GM19438 (cell line): ENCODE measurements around the gene FBXO47.

Experiments used
- ATAC-seq: cut with Tn5 transposase; IDR thresholded peaks from one replicate; pipeline ENCODE4 v1.9.1; 2021; ENCODE audit warnings: low read depth; ENCODE audit not compliant: unreplicated experiment

Gene FBXO47, protein sequence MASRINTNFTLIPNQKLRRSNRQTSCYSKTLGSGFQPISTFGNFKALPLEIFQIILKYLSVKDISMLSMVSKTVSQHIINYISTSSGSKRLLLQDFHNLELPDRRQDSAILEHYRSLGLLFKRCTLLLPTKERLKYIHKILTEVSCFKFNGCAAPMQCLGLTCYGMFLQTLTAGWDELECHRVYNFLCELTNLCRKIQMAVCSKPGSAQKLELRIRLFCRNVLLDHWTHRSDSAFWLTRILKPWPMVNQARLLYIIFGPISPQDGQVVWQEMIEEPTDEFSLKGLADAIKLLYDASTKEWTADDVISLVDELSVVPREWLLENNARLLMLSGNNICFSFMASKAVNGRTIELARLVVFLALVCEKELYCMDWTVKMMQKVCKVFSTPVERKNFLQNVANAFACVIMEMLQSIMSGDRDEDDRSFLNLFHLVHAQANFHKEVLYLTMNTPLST

DNA sequence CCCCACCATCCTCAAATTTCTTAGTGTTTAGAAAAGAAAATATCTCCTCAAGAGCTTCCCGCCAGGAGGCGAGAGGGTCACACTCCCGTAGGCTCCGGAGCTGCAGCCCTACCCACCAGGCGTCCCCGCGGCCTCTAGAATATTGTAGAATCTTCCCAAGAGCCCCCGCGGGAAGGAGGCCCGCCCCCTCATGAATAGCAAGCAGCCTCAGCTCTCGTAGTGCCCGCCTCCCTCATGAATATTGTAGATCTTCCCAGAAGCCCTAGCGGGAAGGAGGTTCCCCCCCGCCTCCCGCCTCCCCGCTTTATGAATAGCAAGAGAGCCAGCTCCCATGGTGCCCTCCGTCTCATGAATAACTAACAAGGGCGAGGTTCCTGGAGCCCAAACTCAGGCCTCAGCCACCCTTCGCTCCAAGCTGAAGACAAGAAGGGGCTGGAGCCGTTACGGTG is at the start of gene FBXO47:
Gene FBXO47 (minus strand): TSS at position 114 of the 449 bp plus-strand sequence. CDS start 4,378 bp downstream, outside the sequence.
- no peak for ATAC-seq

DNA sequence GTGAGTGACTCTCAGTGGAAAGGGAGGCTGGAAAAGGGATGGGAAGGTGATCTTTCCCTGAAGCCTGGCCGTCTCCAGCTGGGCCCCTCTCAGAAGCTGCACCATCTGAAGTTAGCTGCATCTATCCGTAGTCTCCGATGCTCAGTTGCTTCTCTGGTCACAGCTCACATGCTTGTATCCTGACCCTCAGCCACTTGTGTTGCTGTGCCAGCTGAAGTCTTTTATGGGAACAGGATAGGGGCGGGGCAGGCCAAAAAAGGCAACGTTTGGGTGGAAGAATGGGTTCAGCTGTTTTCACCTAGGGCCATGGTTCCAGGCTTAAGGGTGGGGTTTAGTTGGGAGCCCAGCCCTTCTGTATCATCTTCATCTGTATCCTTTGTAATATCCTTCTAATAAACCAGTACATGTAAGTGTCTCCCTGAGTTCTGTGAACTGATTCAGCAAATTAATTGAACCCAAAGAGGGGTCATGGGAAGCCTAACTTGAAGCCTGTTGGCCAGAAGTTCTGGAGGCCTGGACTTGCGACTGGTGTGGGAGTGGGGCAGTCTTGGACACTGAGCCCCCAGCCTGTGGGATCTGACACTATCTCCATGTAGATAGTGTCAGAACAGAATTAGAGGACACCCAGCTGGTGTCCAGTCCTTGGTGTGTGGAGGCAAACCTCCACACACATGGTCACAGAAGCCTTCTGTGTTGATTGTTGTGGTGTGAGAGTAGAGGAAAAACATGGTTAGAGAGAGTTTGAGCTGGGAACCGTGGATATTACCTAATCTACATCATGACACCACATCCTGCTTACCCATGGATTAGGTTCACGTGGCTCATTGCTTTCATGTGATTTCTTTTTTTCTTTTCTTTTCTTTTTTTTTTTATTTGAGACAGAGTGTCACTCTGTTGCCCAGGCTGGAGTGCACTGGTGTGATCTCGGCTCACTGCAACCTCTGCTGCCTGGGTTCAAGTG is 49.3 kb upstream of the FBXO47 start:
- no peak for ATAC-seq

DNA sequence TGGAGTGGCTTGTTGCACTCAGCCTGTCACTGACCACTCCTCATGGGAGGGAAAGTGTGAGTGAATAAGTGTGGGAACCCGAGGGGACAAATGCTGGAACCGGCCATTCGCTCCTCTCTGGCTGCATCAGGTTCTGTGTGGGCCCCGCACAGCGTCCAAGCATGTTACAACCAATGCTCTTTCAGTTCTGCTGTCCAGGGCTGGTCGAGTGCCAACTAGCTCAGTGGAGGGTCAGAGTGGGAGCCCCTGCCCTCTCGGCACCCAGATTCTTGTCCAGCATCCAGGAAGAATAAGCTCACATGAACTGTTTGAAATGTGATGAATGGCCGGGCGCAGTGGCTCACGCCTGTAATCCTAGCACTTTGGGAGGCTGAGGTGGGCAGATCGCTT is 48.3 kb upstream of the FBXO47 start:
- ATAC-seq: no peak

DNA sequence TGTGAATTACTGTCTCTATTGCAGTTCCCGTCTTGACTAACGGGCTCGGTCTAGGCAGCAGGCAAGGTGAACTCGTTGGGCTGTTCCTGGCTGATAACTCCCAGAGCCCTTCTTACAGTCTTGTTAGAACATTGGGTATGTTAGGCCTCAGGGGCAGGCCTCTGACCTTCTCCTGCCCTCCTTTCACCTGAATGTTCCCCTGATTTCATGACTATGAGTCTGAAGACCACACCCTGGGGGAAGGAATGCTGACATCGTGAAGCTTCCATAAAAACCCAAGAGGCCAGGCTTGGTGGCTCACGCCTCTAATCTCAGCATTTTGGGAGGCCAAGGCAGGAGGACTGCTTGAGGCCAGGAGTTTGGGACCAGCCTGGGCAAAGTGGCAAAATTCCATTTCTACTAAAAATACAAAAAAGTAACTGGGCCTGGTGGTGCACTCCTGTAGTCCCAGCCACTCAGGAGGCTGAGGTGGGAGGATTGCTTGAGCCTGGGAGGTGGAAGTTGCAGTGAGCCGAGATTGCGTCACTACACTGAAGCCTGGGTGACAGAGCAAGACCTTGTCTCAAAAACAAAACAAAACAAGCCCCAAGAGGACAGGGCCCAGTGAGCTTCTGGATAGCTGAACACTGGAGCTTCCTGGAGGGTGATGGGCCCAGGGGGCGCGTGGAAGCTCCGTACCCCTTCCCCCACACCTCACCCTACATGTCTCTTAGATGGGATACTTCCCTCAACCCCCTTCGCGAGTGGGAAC is 47.8 kb upstream of the FBXO47 start:
- ATAC-seq: no peak

DNA sequence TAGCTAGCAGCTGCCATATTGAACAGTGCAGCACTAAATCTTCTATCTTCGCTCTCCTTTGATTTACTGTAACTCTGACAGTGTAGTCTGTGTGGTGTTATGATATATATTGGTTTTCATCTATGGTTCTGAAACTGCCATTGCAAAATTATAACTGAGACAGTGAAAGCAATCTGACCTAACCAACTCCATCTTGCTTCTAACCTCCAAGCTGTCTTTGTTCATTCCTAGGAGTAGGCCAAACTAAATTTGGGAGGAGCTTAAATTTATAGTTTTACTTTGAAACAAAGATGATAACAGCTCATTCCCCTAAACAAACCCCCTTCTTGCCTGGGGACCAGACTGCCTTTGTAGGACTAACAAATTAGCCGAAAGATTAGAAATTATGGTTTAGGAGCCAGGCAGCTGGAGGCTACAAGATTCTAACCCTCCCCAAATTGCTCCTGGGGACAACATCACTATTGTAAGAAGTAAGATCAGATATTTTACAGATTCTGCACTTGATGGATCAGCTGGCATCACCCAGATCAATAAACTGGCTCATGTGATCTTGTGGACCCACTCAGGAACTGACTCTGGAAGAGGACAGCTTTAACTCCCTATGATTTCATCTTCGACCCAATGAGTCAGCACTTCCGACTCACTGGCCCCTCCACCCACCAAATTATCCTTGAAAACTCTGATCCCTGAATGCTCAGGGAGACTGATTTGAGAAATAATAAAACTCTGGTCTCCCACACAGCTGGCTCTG is 47.0 kb upstream of the FBXO47 start:
- no peak for ATAC-seq

DNA sequence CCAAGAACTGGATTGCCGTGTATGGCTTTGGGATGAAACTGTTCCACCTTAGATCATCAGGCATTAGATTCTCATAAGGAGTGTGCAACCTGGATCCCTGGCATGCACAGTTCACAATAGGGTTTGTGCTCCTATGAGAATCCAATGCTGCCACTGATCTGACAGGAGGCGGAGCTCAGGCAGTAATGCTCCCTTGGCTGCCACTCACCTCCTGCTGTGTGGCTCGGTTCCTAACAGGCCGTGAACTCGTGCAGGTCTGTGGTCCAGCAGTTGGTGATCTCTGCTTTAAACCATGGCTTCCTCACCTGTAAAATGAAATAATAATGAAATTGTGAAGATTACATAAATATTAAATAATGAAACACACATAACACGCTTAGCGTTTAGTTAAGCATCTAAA is 45.5 kb upstream of the FBXO47 start:
- no peak for ATAC-seq

DNA sequence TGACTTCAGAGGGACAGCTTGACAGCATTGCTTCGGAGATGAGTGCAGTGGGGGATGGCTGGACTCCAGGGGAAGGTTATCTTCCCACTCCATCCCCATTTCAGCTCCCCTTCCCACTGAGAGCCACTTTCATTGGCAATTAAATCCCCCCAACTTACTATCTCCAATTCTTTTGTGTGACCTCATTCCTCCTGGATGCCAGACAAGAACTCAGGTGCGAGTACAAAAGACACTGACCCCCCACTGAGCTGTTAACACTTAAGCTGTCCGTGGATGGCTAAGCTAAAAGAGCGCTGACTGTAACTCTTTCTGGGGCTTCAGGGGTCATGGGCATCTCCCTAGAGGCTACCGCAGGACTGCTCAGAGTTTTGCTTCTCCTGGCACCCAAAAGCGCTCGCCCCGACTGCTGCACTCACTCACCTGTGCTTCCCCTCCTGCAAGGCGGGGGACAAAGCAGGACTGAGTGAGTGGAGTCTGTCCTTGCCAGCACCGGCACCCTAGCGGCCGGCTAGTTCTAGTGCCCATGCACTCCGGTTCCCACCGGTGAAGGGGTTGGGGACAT is 44.8 kb upstream of the FBXO47 start:
- ATAC-seq: no peak

DNA sequence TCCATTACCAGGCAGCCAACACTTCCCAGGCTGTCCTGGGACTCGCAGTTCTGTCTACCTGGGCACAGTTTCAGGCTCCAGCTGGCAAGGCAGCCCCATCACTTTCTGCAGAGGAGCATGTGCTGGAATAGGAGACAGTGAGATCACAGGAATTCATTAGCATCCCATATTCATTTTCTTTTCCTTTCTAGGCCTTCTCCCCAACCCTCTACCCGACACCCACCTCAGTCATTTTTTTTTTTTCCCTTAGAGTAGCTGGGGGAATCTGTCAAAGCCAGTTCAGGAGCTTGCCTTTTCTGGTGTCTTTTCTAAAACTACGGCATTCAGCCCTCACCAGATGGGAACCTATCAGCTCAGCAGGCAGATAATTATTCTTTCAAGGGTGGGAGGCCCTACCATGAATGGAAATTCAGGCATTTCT is 42.4 kb upstream of the FBXO47 start:
- no peak for ATAC-seq

DNA sequence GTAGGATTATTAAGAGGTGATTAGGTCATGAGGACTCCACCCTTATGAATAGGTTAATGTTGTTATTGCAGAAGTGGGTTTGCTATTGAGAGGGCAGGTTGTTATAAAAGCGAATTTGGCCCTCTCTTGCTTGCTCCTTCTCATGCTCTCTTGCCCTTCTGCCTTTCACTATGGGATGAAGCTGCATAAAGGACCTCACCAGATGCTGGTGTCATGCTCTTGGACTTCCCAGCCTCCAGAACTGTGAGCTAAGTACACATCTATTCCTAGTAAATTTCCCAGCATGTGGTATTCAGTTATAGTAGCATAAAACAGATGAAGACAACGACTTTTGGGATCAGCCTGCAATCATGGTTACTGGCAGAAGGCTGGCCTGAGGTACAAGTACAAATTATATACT is 41.4 kb upstream of the FBXO47 start:
- ATAC-seq: no peak

DNA sequence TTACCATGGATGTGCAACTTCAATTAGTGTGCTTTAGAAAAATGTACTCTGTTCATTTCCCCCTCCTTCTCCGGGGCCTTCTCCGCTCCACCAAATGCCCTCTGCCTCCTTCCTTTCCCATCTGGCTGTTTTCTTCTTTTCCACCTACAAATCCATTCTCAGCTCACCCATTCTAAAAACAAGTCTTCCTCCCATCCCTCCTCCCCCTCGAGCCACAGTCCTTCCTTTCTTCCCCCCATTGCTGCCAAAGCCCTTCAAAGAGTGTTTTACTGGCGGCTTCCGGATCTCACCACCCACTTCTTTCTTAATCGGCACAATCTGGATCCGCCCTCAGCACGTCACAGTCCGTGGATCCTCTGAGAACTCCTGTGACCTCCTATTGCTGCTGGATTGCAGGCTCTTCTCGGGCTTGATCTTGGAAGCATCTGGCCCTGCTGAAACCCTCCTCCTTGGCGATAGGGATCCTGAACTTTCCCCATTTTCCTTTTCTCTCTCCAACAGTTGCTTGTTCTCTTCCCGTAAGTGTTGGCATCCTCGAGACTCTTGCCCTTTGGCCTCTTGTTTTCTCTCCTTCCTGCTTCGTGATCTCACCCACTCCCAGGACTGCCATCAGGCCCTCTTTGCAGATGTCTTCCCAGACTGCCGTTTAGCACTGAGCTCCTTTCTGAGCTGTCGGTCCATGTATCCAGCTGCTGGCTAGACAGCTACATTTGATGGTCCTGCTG is 36.0 kb upstream of the FBXO47 start:
- no peak for ATAC-seq

DNA sequence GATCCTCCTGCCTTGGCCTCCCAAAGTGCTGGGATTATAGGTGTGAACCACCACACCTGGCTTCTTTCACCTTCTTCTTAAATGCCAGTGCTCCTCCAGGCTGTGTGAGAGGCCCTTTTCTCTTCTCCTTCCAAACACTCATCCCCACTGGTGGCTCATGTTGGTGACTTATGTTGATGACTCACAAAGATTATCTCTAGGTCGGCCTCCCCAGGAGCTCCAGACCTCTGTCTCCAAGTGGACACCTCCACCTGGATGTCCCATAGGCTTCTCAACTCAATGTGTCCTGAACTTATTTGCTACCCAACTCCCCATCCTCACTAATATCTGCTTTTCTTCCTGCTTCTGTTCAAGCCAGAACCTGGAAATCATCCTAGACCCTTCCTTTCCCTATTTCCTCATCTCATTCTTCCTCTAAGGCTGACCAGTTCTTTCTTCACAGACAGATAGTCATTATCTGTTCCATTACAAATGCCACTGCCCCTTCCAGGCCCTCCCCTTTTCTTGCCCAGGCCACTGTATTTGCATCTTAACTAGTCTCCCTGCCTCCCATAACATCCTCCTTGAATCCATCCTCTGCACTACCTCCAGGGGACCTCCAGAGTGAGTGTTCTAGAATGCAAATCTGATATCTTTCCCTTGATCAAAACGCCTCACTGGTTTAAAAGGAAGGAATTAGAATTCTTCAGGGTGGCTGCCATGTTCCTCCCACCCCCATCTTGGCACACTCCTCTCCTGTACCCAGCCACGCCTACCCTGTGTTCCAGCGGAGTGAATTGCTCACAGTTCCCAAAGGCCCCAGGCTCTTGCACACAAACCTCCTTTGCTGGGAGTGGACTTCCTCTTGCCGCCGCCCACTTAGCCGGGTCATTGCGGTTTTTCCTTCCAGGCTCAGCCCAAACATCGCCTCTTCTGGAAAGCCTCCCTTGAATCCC is 34.8 kb upstream of the FBXO47 start:
- no peak for ATAC-seq

DNA sequence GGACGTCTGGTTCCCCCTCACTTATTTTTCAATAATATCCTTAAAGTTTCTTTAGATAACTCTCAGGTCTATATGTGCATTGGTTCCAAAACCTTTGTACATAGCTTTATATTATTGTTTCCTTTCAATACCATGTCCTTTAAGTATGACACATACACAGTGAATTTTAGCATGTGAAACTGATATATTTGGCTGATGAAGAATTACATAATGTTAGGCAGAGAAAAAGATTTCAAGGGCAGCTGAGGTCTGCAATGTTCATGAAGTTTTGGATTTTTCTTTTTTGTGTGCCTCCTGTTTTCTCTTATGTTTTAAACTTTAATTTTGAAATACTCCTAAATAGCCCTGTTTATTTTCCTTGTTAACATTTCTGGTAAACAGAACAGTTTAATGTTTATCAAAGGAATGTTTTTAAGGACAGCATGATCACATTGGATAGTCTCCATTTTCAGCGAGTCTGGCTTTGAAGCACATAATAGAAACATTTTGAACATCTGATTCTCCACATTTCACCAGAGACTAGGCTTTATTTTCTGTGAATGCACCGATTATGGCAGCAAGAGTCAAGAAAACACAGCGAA is 32.9 kb upstream of the FBXO47 start:
- no peak for ATAC-seq

DNA sequence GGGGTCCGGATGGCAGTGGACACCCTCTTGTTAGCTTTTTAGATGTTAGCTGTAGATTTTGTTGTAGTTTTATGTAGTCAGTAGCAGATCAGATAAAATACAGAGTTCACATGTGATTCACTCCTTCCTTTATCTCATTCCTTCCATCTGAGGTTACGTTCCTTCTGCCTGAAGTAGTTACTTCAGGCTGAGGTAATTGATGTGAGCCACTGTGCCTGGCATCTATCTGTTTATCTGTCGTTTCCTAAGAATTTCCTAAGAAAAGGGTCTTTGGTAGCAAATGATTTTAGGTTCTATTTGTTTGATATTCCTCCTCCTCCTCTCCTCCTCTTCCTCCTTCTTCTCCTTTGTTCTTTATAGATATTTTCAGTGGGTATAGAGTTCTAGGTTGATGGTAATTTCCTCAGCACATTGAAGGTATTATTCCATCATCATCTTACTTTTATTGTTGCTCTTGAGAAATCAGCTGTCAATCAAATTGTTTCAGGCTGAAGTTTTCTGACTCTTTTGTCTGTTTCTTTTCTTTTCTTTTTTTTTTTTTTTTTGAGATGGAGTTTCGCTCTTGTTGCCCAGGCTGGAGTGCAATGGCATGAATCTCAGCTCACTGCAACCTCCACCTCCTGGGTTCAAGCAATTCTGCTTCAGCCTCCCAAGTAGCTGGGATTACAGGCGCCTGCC is 29.6 kb upstream of the FBXO47 start:
- ATAC-seq: no peak

DNA sequence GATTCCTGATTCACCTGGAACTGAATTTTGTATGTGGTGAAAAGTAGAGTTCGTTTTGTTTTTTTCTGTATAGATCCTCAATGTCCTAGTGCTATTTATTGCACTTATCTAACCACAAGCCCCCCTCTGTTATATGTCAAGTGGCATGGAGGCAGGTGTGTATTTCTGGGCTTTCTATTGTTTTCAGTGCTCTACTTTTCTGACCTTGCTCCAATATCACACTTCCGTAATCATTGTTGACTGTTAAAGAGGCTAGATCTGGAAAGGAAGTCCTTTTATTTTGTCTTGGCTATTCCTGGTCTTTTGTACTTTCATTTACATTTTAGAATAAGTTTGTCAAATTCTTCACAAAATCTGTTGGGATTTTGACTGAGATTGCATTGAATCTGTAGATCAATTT is 26.8 kb upstream of the FBXO47 start:
- ATAC-seq: no peak

DNA sequence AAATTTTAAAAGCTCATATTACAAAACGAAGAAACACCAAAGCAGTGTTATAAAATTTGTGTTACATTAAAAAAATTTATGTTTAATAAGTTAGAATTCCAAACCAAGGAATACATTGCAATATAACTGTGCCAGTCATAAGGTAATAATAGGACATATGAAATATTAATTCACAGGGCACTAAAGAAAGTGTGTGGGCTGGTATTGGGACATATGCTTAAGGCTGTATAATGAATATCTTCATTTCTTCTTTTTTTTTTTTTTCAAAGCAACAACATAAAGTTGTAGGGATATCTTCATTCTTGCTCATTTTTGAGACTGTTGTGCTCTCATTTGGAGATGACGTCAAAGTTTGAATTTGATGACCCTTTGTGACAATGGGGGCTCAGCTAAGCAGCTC is 17.5 kb upstream of the FBXO47 start:
- no peak for ATAC-seq

DNA sequence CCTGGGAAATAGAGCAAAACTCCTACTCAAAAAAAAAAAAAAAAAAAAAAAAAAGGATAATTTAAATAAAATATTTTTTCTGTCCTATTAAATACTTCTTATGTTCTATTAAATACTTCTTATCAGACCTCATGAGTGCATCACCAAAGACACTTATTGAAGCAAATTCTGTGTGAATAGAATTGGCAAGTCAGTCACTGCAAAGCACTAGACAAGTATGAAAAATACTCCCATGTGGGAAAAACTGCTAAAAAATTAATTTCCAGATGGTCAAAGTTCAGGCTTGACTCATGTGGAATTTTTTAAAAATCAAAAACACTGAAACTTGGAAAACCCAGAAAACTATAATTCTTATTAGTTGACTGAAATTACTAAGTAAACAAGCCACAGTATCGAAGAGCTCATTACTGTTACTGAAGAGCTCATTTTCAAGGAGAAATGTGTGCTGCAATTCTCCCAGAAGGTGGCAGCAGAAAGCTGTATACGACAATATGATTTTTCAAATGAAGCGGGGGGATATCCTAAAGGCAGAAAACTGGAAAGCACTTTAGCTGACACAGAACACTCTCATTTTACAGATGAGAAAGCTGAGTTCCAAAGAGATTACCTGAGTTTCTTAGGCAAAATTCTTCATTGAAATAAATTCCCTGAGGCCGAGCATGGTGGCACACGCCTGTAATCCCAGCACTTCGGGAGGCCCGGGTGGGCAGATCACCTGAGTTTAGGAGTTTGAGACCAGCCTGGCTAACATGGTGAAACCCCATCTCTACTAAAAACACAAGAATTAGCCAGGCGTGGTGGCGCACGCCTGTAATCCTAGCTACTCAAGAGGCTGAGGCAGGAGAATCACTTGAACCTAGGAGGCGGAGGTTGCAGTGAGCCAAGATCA is 15.9 kb upstream of the FBXO47 start:
- no peak for ATAC-seq
